Right lobe of liver (tissue), 6 donors: ENCODE measurements around the gene COA1. TPM values are rescaled to one million over a fixed set of nuclear protein-coding genes. Genes with fewer than 3 reads are reported as not detected.
A peak's percentile ranks its signal among the peaks of the same experiment; 100 is the strongest.

ENCODE experiments used
- ATAC-seq, 4 donors: fragments of 200-7000 bp; cut with Tn5 transposase; one replicate each; pipeline ENCODE4 v1.9.1; 2020; ENCODE audit warnings: mild to moderate bottlenecking in 4 of 4, moderate library complexity in 4 of 4
- DNase-seq, 3 donors: peaks; one replicate each; pipeline ENCODE4 v3.0.0-alpha.2; 2020
- H3K27ac ChIP-seq, 3 donors: fragments of 200-600 bp; one replicate each; pipeline ENCODE4 v1.8.0; 2022
- H3K27me3 ChIP-seq, 2 donors: fragments of 200-600 bp; one replicate each; pipeline ENCODE4 v1.8.0; 2022
- H3K36me3 ChIP-seq, 4 donors: fragments of 200-600 bp; sonication (generic) in 1 of 4; one replicate each; pipeline versions ENCODE4 v1.5.1 to v1.8.0; 2017 to 2022; ENCODE audit warnings: control low read depth in 1 of 4
- H3K4me1 ChIP-seq, 4 donors: fragments of 200-600 bp; sonication (generic) in 1 of 4; one replicate each; pipeline versions ENCODE4 v1.5.1 to v1.8.0; 2017 to 2022; ENCODE audit warnings: control low read depth in 1 of 4
- H3K4me3 ChIP-seq, 3 donors: fragments of 200-600 bp; one replicate each; pipeline ENCODE4 v1.8.0; 2022
- H3K9me3 ChIP-seq, 4 donors: fragments of 200-600 bp; sonication (generic) in 1 of 4; one replicate each; pipeline versions ENCODE4 v1.5.1 to v1.8.0; 2017 to 2022; ENCODE audit warnings: control low read depth in 1 of 4
- CTCF ChIP-seq, 4 donors: fragments of 200-600 bp in 3 of 4; fragments of 450-650 bp in 1 of 4; IDR thresholded peaks; one replicate each; pipeline versions ENCODE4 v1.5.1 to v1.8.0; 2016 to 2022; ENCODE audit warnings: antibody characterized with exemption in 4 of 4, mild to moderate bottlenecking in 2 of 4
- POLR2A ChIP-seq: fragments of 450-650 bp; IDR thresholded peaks from one replicate; pipeline ENCODE4 v1.6.1; 2017; ENCODE audit warnings: antibody characterized with exemption, mild to moderate bottlenecking
- WGBS: methylation state at CpG from one replicate; pipeline ENCODE4 v1.1.6; 2018; ENCODE audit warnings: low coverage, low lambda C conversion rate; ENCODE audit not compliant: insufficient coverage; ENCODE audit errors: missing lambda C conversion rate; 5-methylcytosine and 5-hydroxymethylcytosine counted together
- intact Hi-C, 2 donors: fragments of 100-400 bp; cut with DNase I; formaldehyde crosslinking; loops; one replicate each; pipeline versions ENCODE4 v1.11.2 to v1.14.1; 2022
- total RNA-seq, 6 experiments: library from RNA; depleted of rRNA in 2 of 6; stranded (reverse); fragments of >200 nt in 2 of 6; fragmentation: NEBNext Ultra II Directional in 3 of 6; extraction: Animal tissue kit (Norgen Biotek cat#: 25700) in 3 of 6; gene quantifications; one replicate each; pipeline versions ENCODE4 v1.1.0 to v1.2.4, GENCODE V29; 2016 to 2023
- donor health status: DM: no; HTN: yes; CAD: no.
- donor health status: DM: no; HTN: no; CAD: no.
- donor health status: DM: no; HTN: no; CAD: no.
- donor health status: DM: no; HTN: yes; CAD: no.
- donor health status: DM: no; HTN: yes; CAD: no.

Gene COA1
- total RNA-seq, 6 experiments from 2014 or later = 15.8 to 35.6 (median 19.9) TPM

GRCh38 chr7:43618073-43618472, 111.2 kb downstream of the COA1 start:
- no peak overlapping the region for H3K4me3 ChIP-seq
- 60% methylated on average over 2 of the region's 4 CpGs for WGBS
- H3K4me1 ChIP-seq = no peaks in the 10 kb centered on the region
- TF ChIP-seq CTCF (IDR thresholded peaks at IDR 0.05) = no peak
- TF ChIP-seq POLR2A = no peak
- no peaks in the 10 kb centered on the region for H3K36me3 ChIP-seq
- no peak for ATAC-seq
- intact Hi-C loops = no loop called here
- no peaks in the 10 kb centered on the region for H3K27me3 ChIP-seq
- no peak overlapping the region for H3K27ac ChIP-seq
- no peak for DNase-seq
- no peaks in the 10 kb centered on the region for H3K9me3 ChIP-seq

- Histone ChIP-seq H3K27ac (no peak overlapping the region), H3K4me3 (no peak overlapping the region), H3K27me3 (no peaks in the 10 kb centered on the region), H3K4me1 (no peaks in the 10 kb centered on the region), H3K36me3 (no peaks in the 10 kb centered on the region), H3K9me3 (no peaks in the 10 kb centered on the region)
- TF ChIP-seq POLR2A (no peak), CTCF (IDR thresholded peaks at IDR 0.05) (no peak)
- no peak for ATAC-seq
- intact Hi-C loops = no loop called here
- 94% methylated on average over 4 of the region's 4 CpGs for WGBS
- no peak for DNase-seq
Observed at GRCh38 chr7:43616977-43617376, 112.3 kb downstream of the COA1 start.

GRCh38 chr7:43615558-43616145, 113.7 kb downstream of the COA1 start:
- H3K27me3 ChIP-seq = no peaks in the 10 kb centered on the region
- intact Hi-C loops = no loop called here
- 74% methylated on average over 7 of the region's 7 CpGs for WGBS
- no peak overlapping the region for H3K4me3 ChIP-seq
- no peaks in the 10 kb centered on the region for H3K4me1 ChIP-seq
- TF ChIP-seq POLR2A (no peak), CTCF (IDR thresholded peaks at IDR 0.05) (no peak)
- no peak overlapping the region for H3K27ac ChIP-seq
- no peaks in the 10 kb centered on the region for H3K9me3 ChIP-seq
- ATAC-seq (peak in 3 of 4 donors; percentile 32 to 40 (median 33)), DNase-seq (no peak)
- no peaks in the 10 kb centered on the region for H3K36me3 ChIP-seq

GRCh38 chr7:43612599-43613589, 116.4 kb downstream of the COA1 start:
- ATAC-seq (no peak), DNase-seq (no peak)
- Histone ChIP-seq H3K36me3 (peaks cover 0 to 12% (median 0%) of the 10 kb centered on the region in 4 donors), H3K27ac (no peak overlapping the region), H3K9me3 (no peaks in the 10 kb centered on the region), H3K4me3 (no peak overlapping the region), H3K27me3 (no peaks in the 10 kb centered on the region), H3K4me1 (no peaks in the 10 kb centered on the region)
- 83% methylated on average over 3 of the region's 3 CpGs for WGBS
- TF ChIP-seq POLR2A (no peak), CTCF (IDR thresholded peaks at IDR 0.05) (no peak)
- intact Hi-C loops = no loop called here
